H9 (cell line): Measurements from ENCODE around the gene AP1B1. TPM values are rescaled to one million over a fixed set of nuclear protein-coding genes. Genes with fewer than 3 reads are reported as not detected.

Experiments
- DNase-seq: peaks from one replicate; pipeline ENCODE4 v3.0.0-alpha.2; 2017
- H2AFZ ChIP-seq: one replicate; pipeline ENCODE4 v1.6.1; 2013; ENCODE audit warnings: mild to moderate bottlenecking, low read length, control low read depth, moderate library complexity
- H2AK5ac ChIP-seq: 2 replicates; pipeline ENCODE4 v1.6.1; 2013; ENCODE audit warnings: low read length, control low read depth, mixed read lengths; ENCODE audit not compliant: insufficient read length
- H2BK120ac ChIP-seq: one replicate; pipeline ENCODE4 v1.6.1; 2013; ENCODE audit warnings: low read depth, mild to moderate bottlenecking, low read length, control low read depth, inconsistent platforms; ENCODE audit not compliant: poor library complexity, severe bottlenecking
- H2BK12ac ChIP-seq: 2 replicates; pipeline ENCODE4 v1.6.1; 2013; ENCODE audit warnings: low read length, control low read depth, mixed read lengths, low read depth; ENCODE audit not compliant: insufficient read length
- H2BK15ac ChIP-seq: 2 replicates; pipeline ENCODE4 v1.6.1; 2013; ENCODE audit warnings: low read depth, low read length, control low read depth
- H2BK20ac ChIP-seq: one replicate; pipeline ENCODE4 v1.6.1; 2013; ENCODE audit warnings: low read depth, mild to moderate bottlenecking, low read length, control low read depth, inconsistent platforms; ENCODE audit not compliant: poor library complexity, severe bottlenecking
- H2BK5ac ChIP-seq: 2 replicates; pipeline ENCODE4 v1.6.1; 2013; ENCODE audit warnings: low read length, control low read depth, mixed read lengths; ENCODE audit not compliant: insufficient read length
- H3K14ac ChIP-seq: 2 replicates; pipeline ENCODE4 v1.6.1; 2013; ENCODE audit warnings: low read length, control low read depth; ENCODE audit not compliant: insufficient read depth
- H3K18ac ChIP-seq: 2 replicates; pipeline ENCODE4 v1.6.1; 2013; ENCODE audit warnings: low read depth, mild to moderate bottlenecking, mixed read lengths, low read length, control low read depth; ENCODE audit not compliant: insufficient read length
- H3K23ac ChIP-seq: 2 replicates; pipeline ENCODE4 v1.6.1; 2013; ENCODE audit warnings: low read length, control low read depth, mixed read lengths, low read depth; ENCODE audit not compliant: insufficient read length
- H3K23me2 ChIP-seq: 2 replicates; pipeline ENCODE4 v1.6.1; 2013; ENCODE audit warnings: low read depth, mild to moderate bottlenecking, mixed read lengths, low read length, control low read depth; ENCODE audit not compliant: insufficient read length, poor library complexity, severe bottlenecking
- H3K27ac ChIP-seq: 2 replicates; pipeline ENCODE4 v1.5.1; 2013; ENCODE audit warnings: low read length, control low read depth, mixed read lengths, low read depth; ENCODE audit not compliant: insufficient read length
- H3K27me3 ChIP-seq: 2 replicates; pipeline ENCODE4 v1.6.1; 2013; ENCODE audit warnings: low read length, control low read depth, inconsistent platforms; ENCODE audit not compliant: insufficient read depth
- H3K4ac ChIP-seq: 2 replicates; pipeline ENCODE4 v1.6.1; 2013; ENCODE audit warnings: low read depth, mild to moderate bottlenecking, control low read depth, inconsistent platforms, low read length, moderate library complexity
- H3K4me1 ChIP-seq: 2 replicates; pipeline ENCODE4 v1.6.1; 2013; ENCODE audit warnings: low read length, control low read depth, inconsistent platforms; ENCODE audit not compliant: insufficient read depth
- H3K4me2 ChIP-seq: 2 replicates; pipeline ENCODE4 v1.6.1; 2013; ENCODE audit warnings: low read length, control low read depth, mixed read lengths; ENCODE audit not compliant: insufficient read length, insufficient read depth
- H3K56ac ChIP-seq: 2 replicates; pipeline ENCODE4 v1.6.1; 2013; ENCODE audit warnings: low read depth, mild to moderate bottlenecking, mixed read lengths, low read length, control low read depth; ENCODE audit not compliant: insufficient read length
- H3K79me1 ChIP-seq: 2 replicates; pipeline ENCODE4 v1.6.1; 2013; ENCODE audit warnings: low read depth, mild to moderate bottlenecking, moderate library complexity, low read length, control low read depth, inconsistent platforms; ENCODE audit not compliant: insufficient read depth, poor library complexity, severe bottlenecking
- H3K79me2 ChIP-seq: 2 replicates; pipeline ENCODE4 v1.6.1; 2013; ENCODE audit warnings: low read length, control low read depth, inconsistent platforms; ENCODE audit not compliant: insufficient read depth
- H3K9ac ChIP-seq: 2 replicates; pipeline ENCODE4 v1.6.1; 2013; ENCODE audit warnings: low read length, control low read depth, mixed read lengths; ENCODE audit not compliant: insufficient read length; ENCODE audit errors: extremely low read depth
- H3K9me3 ChIP-seq: one replicate; pipeline ENCODE4 v1.6.1; 2013; ENCODE audit warnings: low read depth, low read length, inconsistent platforms; ENCODE audit not compliant: control insufficient read depth
- H3T11ph ChIP-seq: one replicate; pipeline ENCODE4 v1.6.1; 2013; ENCODE audit warnings: mild to moderate bottlenecking, low read length, control low read depth, inconsistent platforms
- H4K20me1 ChIP-seq: one replicate; pipeline ENCODE4 v1.6.1; 2013; ENCODE audit not compliant: control insufficient read depth, insufficient read length, insufficient read depth
- H4K5ac ChIP-seq: 2 replicates; pipeline ENCODE4 v1.6.1; 2013; ENCODE audit warnings: low read depth, mild to moderate bottlenecking, mixed read lengths, low read length, control low read depth; ENCODE audit not compliant: insufficient read length
- H4K8ac ChIP-seq: replicated peaks from 2 replicates; pipeline ENCODE4 v1.6.1; 2013; ENCODE audit warnings: low read length, control low read depth, mixed read lengths, low read depth; ENCODE audit not compliant: insufficient read length
- H4K91ac ChIP-seq: 2 replicates; pipeline ENCODE4 v1.6.1; 2013; ENCODE audit warnings: low read depth, mild to moderate bottlenecking, moderate library complexity, mixed read lengths, low read length, control low read depth; ENCODE audit not compliant: insufficient read length
- H3K27ac Mint-ChIP-seq, 3 experiments: 2 replicates in 2 of 3; 3 replicates in 1 of 3; pipeline ENCODE4 v1.8.0; 2020 to 2021; ENCODE audit warnings: mixed read lengths in 3 of 3, mild to moderate bottlenecking in 1 of 3, moderate library complexity in 1 of 3
- H3K27me3 Mint-ChIP-seq: 2 replicates; pipeline ENCODE4 v1.8.0; 2021; ENCODE audit warnings: low read depth, mild to moderate bottlenecking, moderate library complexity, mixed read lengths
- H3K36me3 Mint-ChIP-seq, 3 experiments: 2 replicates in 2 of 3; 3 replicates in 1 of 3; pipeline ENCODE4 v1.8.0; 2020 to 2021; ENCODE audit warnings: low read depth in 3 of 3, mixed read lengths in 3 of 3; ENCODE audit not compliant: insufficient read depth in 1 of 3
- H3K4me1 Mint-ChIP-seq, 2 experiments: 2 replicates each; pipeline ENCODE4 v1.8.0; 2020; ENCODE audit warnings: mixed read lengths in 2 of 2
- H3K4me3 Mint-ChIP-seq, 2 experiments: 2 replicates in 1 of 2; 3 replicates in 1 of 2; pipeline ENCODE4 v1.8.0; 2020 to 2021; ENCODE audit warnings: mild to moderate bottlenecking in 2 of 2, mixed read lengths in 2 of 2, moderate library complexity in 1 of 2
- H3K9me3 Mint-ChIP-seq, 2 experiments: 2 replicates in 1 of 2; 3 replicates in 1 of 2; pipeline ENCODE4 v1.8.0; 2020; ENCODE audit warnings: mild to moderate bottlenecking in 2 of 2, mixed read lengths in 2 of 2, moderate library complexity in 1 of 2
- CTCF ChIP-seq: fragments of 200-600 bp; sonication (generic); conservative IDR thresholded peaks from 3 replicates; pipeline ENCODE4 v1.8.0; 2021; ENCODE audit warnings: antibody characterized with exemption, mild to moderate bottlenecking
- WGBS: extraction: QIAGEN DNeasy Blood & Tissue Kit; methylation state at CpG from one replicate; pipeline ENCODE4 v1.1.7; 2013; ENCODE audit warnings: missing lambda C conversion rate, low lambda C conversion rate, mixed read lengths; ENCODE audit not compliant: insufficient read length; ENCODE audit errors: extremely low coverage; 5-methylcytosine and 5-hydroxymethylcytosine counted together
- total RNA-seq: library from RNA; stranded (reverse); gene quantifications from 2 replicates; pipeline ENCODE4 v1.2.1, GENCODE V29; 2021

Gene AP1B1
- total RNA-seq, 1 experiment from 2014 or later: 64.0 TPM

GRCh38 chr22:29329581-29329980 lies 58.8 kb downstream of the AP1B1 start:
- Histone ChIP-seq H4K5ac (no peak overlapping the region), H2BK12ac (no peak overlapping the region), H3K56ac (no peak overlapping the region), H2AFZ (no peak overlapping the region), H3K4ac (no peak overlapping the region), H3T11ph (no peak overlapping the region), H3K23ac (no peak overlapping the region), H3K79me2 (no peaks in the 10 kb centered on the region), H3K18ac (no peak overlapping the region), H4K91ac (no peak overlapping the region), H4K8ac (no peak overlapping the region), H3K4me1 (no peaks in the 10 kb centered on the region), H2BK5ac (no peak overlapping the region), H3K23me2 (no peaks in the 10 kb centered on the region), H4K20me1 (peaks cover 3% of the 10 kb centered on the region), H3K9ac (no peak overlapping the region), H2AK5ac (no peak overlapping the region), H3K9me3 (no peaks in the 10 kb centered on the region), H2BK20ac (no peak overlapping the region), H2BK120ac (no peak overlapping the region), H2BK15ac (no peak overlapping the region), H3K79me1 (no peaks in the 10 kb centered on the region), H3K14ac (no peak overlapping the region), H3K27me3 (no peaks in the 10 kb centered on the region), H3K4me2 (no peak overlapping the region), H3K27ac (no peak overlapping the region)
- Mint-ChIP-seq H3K4me1 (peaks cover 2 to 3% of the 10 kb centered on the region in 2 experiments; a peak in 2 of 4 replicates), H3K36me3 (peaks cover 3 to 34% (median 29%) of the 10 kb centered on the region in 3 experiments; a peak in 6 of 7 replicates), H3K4me3 (no peak overlapping the region), H3K27me3 (no peaks in the 10 kb centered on the region), H3K27ac (no peak overlapping the region; a peak in 1 of 7 replicates), H3K9me3 (no peaks in the 10 kb centered on the region)
- no peak for DNase-seq
- no peak for TF ChIP-seq CTCF
- no CpG with 5 or more reads among the region's 11 CpGs for WGBS
